ENCODE results near the gene SPDYE3. TPM values are rescaled to one million over a fixed set of nuclear protein-coding genes. Genes with fewer than 3 reads are reported as not detected.
"Not testable (repeated sequence)": the region's sequence is repeated elsewhere in the genome, so short reads cannot be mapped to it uniquely, and the experiment has no call there.

The SPDYE3 gene
- total and polyA plus RNA-seq, 7 donors: 0.16 TPM; not detected in 6

DNA sequence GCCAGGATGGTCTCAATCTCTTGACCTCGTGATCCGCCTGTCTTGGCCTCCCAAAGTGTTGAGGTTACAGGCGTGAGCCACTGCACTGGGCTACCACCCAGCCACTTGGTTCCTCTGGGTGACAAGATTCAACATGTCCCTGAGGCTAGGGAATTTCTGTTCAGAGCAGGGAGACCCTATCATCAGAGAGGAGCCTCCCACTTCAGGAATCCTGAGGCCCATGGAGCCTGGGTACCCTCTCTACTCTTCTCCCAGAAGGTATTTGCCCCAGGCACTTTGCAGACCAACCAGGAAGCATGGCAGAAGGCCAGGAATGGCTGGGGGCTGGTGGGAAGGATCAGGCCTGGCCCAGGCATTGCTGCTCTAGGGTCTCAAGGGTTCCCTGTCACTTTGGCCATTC, 19.2 kb upstream of the SPDYE3 start:
- H3K27me3 ChIP-seq; H3K4me1 ChIP-seq; H3K4me3 ChIP-seq; H3K9me3 ChIP-seq; intact Hi-C loops (cut with DNase I); DNase-seq; H3K36me3 ChIP-seq; H3K27ac ChIP-seq: not testable (repeated sequence)
- 95 to 96% methylated on average over 3 of the region's 3 CpGs for WGBS, 2 donors

DNA sequence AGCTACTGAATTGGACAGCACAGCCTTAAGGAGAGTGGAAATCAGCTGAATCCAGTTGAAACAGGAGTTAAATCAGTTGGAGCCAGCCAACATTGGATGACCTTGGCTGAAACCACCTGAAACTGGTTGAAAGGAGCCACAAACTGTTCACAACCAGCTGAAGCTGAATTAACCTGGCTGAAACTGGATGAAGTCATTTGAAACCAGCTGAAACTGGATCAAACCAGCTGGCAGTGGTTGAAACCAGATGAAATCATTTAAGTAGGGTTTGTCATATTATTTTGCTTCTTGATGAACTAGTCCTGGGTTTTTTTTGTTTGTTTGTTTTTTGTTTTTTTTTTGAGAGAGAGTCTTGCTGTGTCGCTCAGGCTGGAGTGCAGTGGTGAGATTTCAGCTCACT, 15.3 kb upstream of the SPDYE3 start:
- H3K36me3 ChIP-seq; intact Hi-C loops (cut with DNase I); H3K4me3 ChIP-seq; H3K27me3 ChIP-seq; H3K27ac ChIP-seq; H3K4me1 ChIP-seq; DNase-seq; H3K9me3 ChIP-seq: not testable (repeated sequence)
- WGBS, 2 donors: 93 to 100% methylated on average over 1 of the region's 1 CpG

DNA sequence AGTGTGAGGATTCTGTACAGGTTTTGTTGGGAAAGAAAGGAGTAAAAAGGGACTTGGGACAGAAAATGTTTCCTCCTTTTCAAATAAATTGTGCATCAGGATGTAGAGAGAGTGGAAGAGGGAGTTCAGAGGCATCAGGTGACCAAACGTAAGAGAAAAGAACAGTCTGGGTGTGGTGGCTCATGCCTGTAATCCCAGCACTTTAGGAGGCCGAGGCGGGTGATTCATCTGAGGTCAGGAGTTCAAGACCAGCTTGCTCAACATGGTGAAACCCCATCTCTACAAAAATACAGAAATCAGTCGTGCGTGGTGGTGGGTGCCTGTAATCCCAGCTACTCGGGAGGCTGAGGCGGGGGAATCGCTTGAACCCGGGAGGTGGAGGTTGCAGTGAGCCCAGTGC, 12.2 kb upstream of the SPDYE3 start:
- H3K9me3 ChIP-seq; H3K4me1 ChIP-seq; H3K4me3 ChIP-seq; H3K36me3 ChIP-seq; H3K27ac ChIP-seq; H3K27me3 ChIP-seq; intact Hi-C loops (cut with DNase I); DNase-seq: not testable (repeated sequence)
- WGBS, 2 donors: 87 to 89% methylated on average over 9 of the region's 9 CpGs

DNA sequence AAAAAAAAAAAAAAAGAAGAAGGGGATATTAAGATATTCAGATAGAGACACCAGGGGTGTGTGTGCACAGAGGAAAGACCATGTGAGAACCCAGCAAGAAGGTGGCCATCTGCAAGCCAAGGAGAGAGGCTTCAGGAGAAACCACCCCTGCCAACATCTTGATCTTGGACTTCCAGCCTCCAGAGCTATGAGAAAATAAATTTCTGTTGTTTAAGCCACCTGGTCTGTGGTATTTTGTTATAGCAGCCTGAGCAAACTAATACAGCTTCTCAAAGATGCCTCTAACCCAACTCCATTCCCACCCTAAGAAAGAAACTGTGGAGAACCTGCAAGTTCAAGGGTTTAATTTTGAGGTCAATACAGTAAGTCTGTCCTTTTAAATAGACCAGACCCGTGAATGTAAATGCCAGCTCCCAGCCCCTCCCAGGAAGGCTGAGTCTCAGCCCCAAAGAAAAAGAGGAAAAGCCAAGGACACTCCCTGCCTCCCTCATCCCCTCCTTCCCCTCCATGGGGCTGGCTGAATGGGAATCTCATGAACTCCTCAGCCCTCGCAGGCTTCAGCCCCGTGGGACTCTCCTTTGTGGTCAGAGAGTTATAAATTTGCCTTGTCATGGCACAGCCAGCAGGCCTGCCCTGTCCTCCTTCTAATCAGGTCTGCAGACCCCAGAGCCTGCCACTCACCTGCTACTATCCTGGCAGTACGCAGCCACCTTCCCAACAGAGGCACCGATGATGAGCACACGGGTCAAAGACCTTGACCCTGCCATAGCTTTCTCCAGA, 9.5 kb upstream of the SPDYE3 start:
- WGBS, 2 donors: 68 to 79% methylated on average over 6 of the region's 6 CpGs
- intact Hi-C loops (cut with DNase I); H3K4me3 ChIP-seq; H3K9me3 ChIP-seq; DNase-seq; H3K36me3 ChIP-seq; H3K27ac ChIP-seq; H3K27me3 ChIP-seq; H3K4me1 ChIP-seq: not testable (repeated sequence)

DNA sequence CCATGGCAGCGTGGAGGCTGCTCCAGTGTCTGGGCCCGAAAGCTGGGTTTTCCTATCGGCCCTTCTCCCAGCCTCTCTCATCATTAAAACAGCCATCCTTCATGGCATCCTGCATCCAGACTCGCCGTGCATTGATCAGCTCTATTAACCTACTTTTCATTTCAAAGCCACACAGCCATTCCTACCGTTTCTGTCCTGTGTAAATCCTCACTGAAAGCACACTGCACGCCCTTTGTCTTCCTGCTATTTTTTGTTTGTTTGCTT, 8.9 kb upstream of the SPDYE3 start:
- H3K27me3 ChIP-seq; H3K4me3 ChIP-seq; DNase-seq; H3K36me3 ChIP-seq; H3K27ac ChIP-seq; H3K4me1 ChIP-seq; intact Hi-C loops (cut with DNase I); H3K9me3 ChIP-seq: not testable (repeated sequence)
- WGBS, 2 donors: 94 to 96% methylated on average over 7 of the region's 7 CpGs

DNA sequence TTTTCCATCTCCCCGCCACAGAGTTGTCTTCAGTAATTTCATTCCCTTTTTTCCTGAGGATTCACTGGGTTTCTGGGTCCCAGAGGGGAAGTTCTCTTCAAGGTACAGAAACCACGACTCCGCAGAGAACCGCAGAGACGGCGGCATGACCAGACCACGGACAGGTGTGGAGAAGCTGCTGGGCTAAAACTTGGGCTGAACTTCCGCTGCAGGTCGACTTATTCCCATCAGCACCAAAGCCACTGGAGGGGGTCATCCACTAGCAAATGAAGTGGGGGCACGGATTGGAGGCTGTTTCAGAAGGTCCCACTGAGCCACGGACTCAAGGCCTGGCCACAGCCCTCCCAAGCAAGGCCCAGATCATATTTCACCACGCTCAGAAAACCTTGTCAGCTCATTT, 3.0 kb upstream of the SPDYE3 start:
- H3K9me3 ChIP-seq; H3K4me3 ChIP-seq; H3K27ac ChIP-seq; H3K36me3 ChIP-seq; DNase-seq; H3K4me1 ChIP-seq; H3K27me3 ChIP-seq; intact Hi-C loops (cut with DNase I): not testable (repeated sequence)
- 78 to 91% methylated on average over 11 of the region's 12 CpGs for WGBS, 2 donors

DNA sequence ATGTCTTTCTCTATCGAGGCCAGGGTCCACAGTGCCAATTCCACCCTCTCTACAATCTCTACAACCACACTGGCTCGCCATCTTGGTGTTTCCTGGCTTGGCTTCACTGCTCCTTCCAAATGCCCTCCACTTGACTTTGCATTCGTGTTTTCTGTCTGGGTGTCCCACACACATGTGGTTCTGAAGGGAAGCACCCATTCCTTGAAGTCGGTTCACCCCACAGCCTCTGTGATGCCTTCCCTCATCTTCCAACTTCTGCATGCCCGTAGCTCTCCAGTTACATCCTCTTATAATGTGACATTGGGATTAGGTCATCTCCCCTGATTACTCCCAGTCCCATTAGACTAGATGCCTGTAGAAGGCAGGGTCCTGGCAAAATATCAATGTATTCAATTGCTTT, 10.8 kb downstream of the SPDYE3 start:
- H3K36me3 ChIP-seq; H3K9me3 ChIP-seq; H3K27ac ChIP-seq; intact Hi-C loops (cut with DNase I); DNase-seq; H3K4me1 ChIP-seq; H3K4me3 ChIP-seq; H3K27me3 ChIP-seq: not testable (repeated sequence)
- 80 to 92% methylated on average over 4 of the region's 5 CpGs for WGBS, 2 donors

DNA sequence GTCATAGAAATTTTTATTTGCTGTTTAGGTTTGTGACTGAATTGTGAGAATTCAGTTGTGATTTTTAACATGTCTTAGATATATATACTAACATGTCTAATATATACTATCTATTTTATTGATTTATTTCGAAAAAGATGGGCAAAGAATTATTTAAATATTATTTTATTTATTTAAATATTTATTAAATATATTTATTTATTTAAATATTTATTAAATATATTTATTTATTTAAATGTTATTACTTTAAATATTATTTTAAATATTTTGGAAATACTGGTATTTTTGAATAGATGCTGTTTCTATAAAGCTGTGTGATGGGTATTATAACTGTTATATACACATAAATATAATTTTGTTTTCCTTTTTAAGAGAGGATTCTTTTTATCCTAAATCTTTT, 14.1 kb downstream of the SPDYE3 start:
- H3K4me1 ChIP-seq; H3K9me3 ChIP-seq; intact Hi-C loops (cut with DNase I); DNase-seq; H3K27me3 ChIP-seq; H3K4me3 ChIP-seq; H3K27ac ChIP-seq: not testable (repeated sequence)
- peaks cover 0 to 18% (median 0%) of the 10 kb centered on the region in 4 donors for H3K36me3 ChIP-seq
- WGBS, 2 donors: 97 to 100% methylated on average over 1 of the region's 1 CpG

DNA sequence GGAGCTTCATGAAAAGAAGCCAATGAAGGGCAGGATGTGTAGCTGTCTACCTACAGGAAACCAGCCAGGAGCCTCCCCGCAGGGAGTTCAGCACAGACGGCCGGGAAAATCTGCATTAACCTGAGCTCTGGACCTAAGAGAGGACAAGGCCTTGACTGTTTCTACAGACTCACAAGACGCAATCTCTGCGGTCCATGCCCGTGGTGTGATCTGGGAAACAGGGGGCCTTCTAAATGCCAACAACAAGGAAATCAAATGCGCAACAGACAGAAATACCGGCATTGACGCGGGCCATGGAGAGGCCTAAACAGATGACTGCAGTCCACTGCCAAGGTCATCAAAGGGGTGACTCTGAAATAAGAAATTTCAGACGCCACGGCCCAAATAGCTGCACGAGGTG, 16.7 kb downstream of the SPDYE3 start:
- peaks cover 0 to 39% (median 0%) of the 10 kb centered on the region in 4 donors for H3K36me3 ChIP-seq
- intact Hi-C loops (cut with DNase I); H3K27me3 ChIP-seq; H3K4me3 ChIP-seq; DNase-seq; H3K27ac ChIP-seq; H3K9me3 ChIP-seq; H3K4me1 ChIP-seq: not testable (repeated sequence)
- WGBS, 2 donors: 90 to 95% methylated on average over 13 of the region's 13 CpGs

DNA sequence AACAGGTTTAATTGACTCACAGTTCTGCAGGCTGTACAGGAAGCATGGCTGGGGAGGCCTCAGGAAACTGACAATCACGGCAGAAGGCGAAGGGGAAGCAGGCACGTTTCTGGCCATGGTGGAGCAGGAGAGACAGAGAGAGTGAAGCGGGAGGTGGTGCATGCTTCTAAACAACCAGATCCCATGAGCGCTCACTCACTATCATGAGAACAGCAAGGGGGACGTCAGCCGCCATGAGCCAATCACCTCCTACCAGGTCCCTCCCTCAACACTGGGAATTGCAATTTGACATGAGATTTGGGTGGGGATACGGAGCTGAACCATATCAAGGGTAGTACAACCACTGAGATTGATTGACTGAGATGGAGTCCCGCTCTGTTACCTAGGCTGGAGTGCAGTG, 18.2 kb downstream of the SPDYE3 start:
- peaks cover 0 to 44% (median 0%) of the 10 kb centered on the region in 4 donors for H3K36me3 ChIP-seq
- intact Hi-C loops (cut with DNase I); H3K4me3 ChIP-seq; H3K9me3 ChIP-seq; H3K4me1 ChIP-seq; DNase-seq; H3K27ac ChIP-seq; H3K27me3 ChIP-seq: not testable (repeated sequence)
- 84 to 93% methylated on average over 9 of the region's 9 CpGs for WGBS, 2 donors

DNA sequence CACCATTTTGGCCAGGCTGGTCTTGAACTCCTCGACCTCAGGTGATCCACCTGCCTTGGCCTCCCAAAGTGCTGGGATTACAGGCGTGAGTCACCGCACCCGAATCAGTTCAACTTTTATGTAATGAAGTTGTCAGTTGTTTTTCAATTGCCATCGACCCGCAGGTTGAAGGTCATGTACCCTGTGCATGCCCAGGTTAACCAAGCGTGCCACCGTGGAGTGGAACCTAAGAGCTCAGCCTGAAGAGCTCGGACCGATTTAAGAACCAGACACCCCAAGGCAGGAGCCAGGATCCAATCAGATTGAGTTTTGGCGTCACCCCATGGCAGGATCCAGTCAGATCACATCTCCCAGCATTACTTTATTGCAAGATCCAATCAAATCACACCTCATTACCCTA, 19.4 kb downstream of the SPDYE3 start:
- H3K4me3 ChIP-seq; H3K9me3 ChIP-seq; H3K4me1 ChIP-seq; H3K27me3 ChIP-seq; H3K27ac ChIP-seq; DNase-seq; intact Hi-C loops (cut with DNase I): not testable (repeated sequence)
- H3K36me3 ChIP-seq: peaks cover 0 to 44% (median 0%) of the 10 kb centered on the region in 4 donors
- WGBS, 2 donors: 94% methylated on average over 10 of the region's 11 CpGs

Measured in sigmoid colon (tissue), 7 donors.